ENCODE measurements around the gene SHB. TPM values are rescaled to one million over a fixed set of nuclear protein-coding genes. Genes with fewer than 3 reads are reported as not detected.
"Not testable (repeated sequence)": the region's sequence is repeated elsewhere in the genome, so short reads cannot be mapped to it uniquely, and the experiment has no call there.

The SHB gene
- total RNA-seq, 1 experiment from 2014 or later = 10.1 TPM

DNA sequence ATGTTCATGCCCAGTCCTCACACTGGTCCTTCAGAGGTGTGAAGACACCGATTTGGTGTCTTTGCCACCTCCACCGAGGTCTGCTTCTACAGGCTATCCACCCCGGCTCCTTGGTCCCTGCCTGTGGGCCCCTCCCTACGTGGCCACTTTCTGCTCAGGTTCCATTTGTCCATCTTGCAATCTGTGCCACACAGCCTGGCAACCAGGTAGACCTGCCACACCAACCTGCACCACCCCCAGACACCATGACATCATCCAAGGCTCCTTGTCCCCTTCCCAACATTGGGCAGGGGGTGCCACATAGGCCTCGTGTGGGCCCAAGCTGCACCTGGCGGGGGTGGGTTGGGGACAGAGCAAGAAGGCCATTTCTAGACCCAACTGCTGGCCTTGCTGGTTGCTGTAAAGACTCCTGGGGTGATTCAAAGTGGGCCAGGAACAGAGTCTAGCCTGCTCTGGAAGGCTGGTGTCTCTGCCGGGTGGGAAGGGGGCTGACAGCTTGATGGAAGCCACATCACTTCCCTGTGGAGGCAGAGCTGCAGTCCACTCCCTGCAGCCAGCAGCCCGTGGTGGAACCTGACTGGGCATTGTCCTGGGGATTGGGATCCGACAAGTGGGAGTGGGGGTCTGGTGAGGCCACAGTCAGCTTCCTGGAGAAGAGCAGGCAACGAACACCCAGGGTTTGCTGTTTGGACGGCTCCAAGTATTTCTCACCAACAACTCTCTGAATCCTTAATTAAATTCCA is 99.3 kb downstream of the SHB start:
- DNase-seq (ENCODE audit: low spot score) = no peak

- DNase-seq (ENCODE audit: low spot score) = no peak
These were observed 99.9 kb downstream of the SHB start for GRCh38 chr9:37969130-37969529.

GRCh38 chr9:37968228-37968701 is 100.8 kb downstream of the SHB start:
- DNase-seq (ENCODE audit: low spot score) = no peak

DNA sequence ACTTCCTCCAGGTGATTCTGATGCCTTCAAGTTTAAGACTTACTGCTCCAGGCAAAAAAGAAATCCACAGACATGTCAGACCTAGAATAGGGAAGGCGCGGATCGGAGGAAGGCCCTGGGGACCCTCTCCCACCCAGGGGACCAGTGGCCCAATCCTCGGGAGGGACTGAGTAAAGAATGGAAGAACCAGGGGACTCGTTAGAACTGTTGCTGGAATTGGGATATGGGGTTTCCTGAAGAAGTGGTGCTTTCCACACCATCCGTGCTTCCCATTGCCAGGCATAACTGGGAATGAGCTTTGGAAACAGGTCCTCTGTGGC is 101.3 kb downstream of the SHB start:
- no peak for DNase-seq (ENCODE audit: low spot score)

DNA sequence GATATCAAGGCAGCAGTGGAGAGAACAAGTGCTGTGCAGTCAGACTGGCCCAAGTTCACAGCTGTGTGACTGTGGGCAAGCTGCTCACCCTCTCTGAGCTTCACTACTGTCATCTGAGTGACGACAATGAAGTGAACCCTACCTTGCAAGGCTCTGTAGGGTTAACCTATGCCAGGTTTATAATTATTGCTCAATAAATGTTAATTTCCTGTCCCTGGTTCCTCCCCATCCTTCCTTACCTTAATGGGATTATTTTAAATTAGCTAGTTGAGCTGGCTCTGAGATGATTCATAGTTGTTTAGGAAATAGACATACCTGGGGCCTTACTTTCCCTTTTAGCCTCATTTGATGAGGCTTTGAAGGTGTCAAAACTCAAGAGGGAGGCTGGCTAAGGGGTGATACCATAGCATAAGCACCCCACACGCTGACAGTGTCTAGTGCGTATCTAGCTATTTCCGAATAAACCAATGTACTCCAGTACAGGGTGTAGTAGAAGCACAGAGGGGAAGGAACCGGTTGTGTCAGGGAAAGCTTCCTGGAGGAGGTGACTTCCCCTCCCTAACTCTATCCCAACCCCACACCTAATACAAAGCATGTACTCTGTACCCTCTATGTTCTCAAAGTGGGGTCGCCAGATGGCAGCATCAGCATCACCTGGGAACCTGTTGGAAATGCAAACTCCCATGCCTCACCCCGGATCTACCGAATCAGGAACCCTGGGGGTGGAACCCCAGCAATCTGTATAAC is 101.8 kb downstream of the SHB start:
- DNase-seq (ENCODE audit: low spot score) = no peak

DNA sequence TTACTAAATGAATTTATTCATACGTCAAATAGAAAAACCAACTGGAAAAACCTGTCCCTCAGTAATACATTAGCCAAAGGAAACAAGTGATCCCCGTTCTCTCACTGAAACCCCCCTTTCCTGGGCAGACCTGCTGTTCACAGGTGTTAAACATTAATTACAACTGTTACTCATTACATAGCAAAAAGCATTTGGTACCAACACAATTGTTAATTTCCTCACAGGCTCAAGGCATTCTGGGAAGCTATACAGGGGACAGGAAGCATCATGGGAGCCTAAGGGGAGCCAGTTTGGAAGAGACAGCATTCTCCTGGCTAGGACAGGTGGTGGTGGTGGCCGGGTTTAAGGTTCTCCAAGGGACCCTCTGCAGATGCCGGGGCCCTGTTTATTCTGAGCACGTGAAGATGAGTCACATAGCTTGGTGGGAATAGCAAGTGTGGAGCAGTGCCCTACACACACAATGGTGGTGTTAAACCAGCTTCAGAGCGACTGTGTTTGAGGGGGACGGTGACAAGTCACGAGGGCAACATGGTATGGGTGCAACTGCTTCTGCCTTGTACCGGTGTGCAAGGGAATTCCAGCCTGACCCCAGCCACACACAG is 102.5 kb downstream of the SHB start:
- no peak for DNase-seq (ENCODE audit: low spot score)

DNA sequence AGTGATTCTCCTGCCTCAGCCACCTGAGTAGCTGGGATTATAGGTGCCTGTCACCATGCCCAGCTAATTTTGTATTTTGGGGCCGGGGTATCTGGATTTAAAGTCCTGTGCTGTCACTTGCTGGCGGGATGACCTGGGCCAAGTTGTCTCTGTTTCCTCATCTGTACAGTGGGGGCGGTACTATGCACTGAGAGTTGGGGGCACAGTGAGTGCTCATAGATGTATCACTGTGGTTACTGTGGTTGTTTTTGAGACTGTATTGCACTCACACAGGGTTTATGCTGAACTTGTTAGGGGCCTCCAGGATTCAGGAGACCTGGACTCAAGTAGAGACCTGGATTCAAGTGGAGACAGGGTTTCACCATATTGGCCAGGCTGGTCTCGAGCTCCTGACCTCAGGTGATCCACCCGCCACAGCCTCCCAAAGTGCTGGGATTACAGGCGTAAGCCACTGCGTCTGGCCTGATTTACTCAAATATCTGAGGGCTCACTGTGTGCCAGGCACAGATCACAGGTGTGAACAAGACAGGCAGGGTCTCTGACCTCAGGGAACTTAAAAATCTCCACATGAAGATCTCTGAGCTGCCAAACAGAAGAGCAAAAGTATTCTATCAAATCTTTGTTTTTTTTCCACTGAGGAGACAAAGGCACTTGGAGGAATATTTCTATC is 103.2 kb downstream of the SHB start:
- not testable (repeated sequence) for DNase-seq (ENCODE audit: low spot score)

GRCh38 chr9:37965116-37965515 is 103.9 kb downstream of the SHB start:
- DNase-seq (ENCODE audit: low spot score) = no peak

DNA sequence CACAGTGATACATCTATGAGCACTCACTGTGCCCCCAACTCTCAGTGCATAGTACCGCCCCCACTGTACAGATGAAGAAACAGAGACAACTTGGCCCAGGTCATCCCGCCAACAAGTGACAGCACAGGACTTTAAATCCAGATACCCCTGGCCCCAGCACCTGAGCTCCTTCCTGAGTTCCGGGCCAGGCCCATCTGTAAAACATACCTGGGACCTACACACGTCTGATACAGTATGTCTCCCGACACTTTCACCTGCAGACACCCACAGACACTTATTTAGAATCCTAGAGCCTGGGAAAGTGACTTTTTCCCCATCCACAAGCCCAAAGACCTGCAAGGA is 104.3 kb downstream of the SHB start:
- no peak for DNase-seq (ENCODE audit: low spot score)

DNA sequence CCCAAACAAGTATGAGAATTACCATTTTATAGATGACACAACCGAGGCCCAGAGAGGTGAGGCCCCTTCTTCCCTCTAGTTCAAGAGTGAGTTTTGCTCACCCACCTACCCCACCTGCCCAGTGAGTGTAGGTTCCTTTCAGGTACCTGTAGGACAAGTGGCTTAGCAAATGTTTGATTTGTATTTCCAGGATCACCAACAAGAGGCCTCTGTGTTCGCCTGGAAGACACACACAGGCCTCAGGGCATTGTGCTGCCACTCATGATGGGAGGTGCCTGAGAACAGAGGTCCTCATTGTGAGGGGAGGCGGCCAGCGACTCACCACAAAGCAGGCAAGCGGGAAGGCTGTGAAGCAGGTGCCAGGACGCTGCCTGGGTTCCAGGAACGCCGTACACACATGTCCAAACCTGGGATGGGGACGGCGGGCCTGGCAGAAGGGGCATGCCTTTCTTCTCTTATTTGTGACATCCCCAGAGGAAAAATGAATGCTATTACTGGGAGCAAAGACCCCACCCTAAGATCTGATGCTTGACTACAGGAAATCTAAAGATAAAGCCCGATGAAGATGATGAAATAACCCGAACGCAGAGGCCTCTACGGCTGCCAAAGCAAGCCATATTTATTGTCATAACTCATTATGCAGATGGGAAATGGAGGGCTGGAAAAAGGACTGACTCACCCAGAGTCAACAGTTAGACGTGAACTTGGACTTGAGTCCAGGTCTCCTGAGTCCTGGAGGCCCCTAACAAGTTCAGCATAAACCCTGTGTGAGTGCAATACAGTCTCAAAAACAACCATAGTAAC is 104.9 kb downstream of the SHB start:
- peak; percentile 55 for DNase-seq (ENCODE audit: low spot score)

GRCh38 chr9:37961351-37961750 is 107.7 kb downstream of the SHB start:
- DNase-seq (ENCODE audit: low spot score) = no peak

DNA sequence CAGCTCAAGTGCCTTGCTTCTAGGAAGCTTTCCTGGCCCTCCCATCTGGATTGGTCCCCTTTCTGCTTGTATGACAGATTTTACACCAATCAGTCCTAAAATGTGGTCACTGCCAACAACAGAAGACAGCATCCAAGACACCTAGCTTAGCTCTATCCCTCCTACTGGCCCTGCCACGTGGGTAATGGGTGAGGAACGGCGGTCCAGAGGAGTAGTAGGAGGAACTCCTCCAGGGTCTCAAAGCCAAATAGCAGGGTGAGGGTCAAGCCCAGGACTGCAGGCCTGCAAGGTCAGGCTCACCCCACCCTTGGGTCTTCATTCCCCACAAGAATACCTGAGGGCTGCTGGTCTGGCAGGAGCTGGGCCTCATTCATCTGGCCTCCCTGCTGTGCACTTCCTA is 108.4 kb downstream of the SHB start:
- DNase-seq (ENCODE audit: low spot score) = no peak

DNA sequence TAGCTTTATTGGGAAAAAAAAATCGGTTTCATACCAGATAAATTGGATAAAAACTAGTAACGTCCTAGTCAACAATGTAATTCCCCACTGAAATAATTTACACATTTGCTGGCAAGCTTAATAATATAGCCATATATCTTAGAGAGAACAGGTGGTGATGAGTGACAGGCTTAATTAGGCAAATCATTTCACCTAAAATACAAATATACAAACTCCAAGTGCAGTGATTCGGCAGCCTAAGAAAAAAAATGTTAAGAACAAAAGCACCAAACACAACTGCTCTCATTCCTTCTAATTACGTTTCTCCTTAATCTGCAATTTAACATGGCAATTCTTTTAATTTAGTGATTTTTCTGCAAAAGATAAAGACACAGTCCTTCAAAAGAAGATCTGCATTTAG is 109.1 kb downstream of the SHB start:
- DNase-seq (ENCODE audit: low spot score) = no peak

- DNase-seq (ENCODE audit: low spot score) = no peak
These were observed 110.9 kb downstream of the SHB start for GRCh38 chr9:37958154-37958553.

- no peak for DNase-seq (ENCODE audit: low spot score)
These were observed 111.4 kb downstream of the SHB start for GRCh38 chr9:37957664-37957953.

DNA sequence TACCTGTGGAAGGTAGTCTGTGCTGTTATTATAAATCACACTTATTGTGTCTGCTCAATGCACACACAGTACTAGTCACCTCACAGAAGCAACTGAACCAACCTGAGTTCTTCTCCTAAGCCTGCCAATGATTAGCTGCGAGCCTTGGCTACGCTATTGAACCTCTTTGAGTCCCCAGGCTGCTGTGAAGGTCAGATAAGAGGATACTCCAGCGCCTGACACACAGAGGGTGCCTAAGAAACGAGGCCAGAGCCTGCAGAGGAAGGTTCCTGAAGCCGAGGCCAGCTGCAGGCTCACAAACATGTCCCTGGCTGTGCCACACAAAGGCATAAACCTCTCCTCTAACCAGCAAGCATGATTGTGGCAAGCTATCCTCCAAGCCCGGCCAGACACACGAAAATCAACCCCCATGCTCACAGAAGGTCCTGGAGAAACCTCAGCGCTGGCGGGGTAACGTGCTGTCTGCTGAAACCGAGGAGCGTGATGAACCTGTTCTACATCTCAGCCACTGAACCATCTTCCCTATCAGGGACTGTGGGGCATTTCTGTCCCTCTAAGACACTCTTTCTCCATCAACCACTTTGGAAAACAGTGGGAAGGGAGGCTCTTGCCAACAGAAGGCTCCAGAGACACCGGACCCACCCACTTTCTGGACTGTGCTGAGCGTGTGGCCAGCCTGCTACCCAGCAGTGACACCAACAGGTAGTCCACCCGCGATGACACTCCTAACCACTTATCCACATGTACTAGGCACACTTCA is 111.9 kb downstream of the SHB start:
- DNase-seq (ENCODE audit: low spot score) = no peak

DNA sequence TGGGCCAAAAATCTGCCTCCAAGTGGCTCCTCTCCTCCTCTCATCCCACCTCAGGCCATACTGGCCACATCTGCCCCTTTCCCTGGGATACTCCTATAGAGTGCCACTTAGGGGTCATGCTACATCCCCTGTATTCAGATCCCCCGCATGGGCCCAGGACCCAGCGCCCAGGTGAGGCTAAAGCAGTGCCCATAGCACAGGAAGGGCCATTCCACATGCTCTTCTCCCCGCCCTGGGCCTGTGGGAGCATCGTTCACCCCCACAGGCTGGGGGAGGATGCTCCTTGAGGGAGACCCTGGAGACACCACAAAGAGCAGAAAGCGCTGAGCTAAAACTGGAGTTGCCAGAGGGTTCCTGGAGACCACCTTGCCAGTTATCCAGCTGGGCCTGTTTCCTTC is 112.6 kb downstream of the SHB start:
- DNase-seq (ENCODE audit: low spot score) = no peak

DNA sequence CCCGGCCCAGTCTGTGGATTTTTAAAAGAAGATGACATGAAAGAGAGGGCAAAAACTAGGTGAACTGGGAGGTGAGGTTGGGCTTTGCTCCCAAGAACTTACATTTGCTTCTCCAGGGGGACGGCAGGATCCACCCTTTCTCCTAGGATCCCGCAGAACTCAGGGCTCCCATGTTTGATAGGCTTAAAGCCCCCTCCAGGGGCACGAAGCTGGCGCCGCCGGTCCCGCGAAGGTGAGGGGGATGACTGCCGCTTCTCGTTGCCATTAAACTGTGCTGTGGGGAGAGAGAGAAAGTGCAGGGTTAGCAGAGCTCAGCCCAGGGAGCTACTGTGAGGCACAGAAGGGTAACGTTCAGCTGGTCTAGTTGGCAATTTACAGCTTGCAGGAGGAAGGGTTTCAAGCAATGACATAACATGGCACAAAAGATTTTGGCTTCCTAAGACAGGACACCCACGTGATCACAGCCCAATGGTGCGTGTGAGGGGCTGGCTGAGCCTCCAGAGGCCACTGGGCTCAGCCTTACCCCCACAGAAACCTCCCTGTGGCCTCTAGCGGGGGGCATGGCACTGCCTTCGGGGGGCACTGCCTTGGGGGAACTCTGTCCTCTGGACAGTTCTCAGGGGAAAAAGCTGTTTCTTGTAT is 113.1 kb downstream of the SHB start:
- DNase-seq (ENCODE audit: low spot score) = no peak

GRCh38 chr9:37954581-37954981 is 114.4 kb downstream of the SHB start:
- no peak for DNase-seq (ENCODE audit: low spot score)

GRCh38 chr9:37953775-37954437 is 115.1 kb downstream of the SHB start:
- peak; percentile 90 for DNase-seq (ENCODE audit: low spot score)
